HG02610 (cell line): ENCODE results near the gene SIVA1.

Source experiments
- ATAC-seq: cut with Tn5 transposase; IDR thresholded peaks from one replicate; pipeline ENCODE4 v1.9.1; 2021; ENCODE audit warnings: mild to moderate bottlenecking, moderate library complexity; ENCODE audit not compliant: unreplicated experiment

The SIVA1 gene

GRCh38 chr14:104734601-104734990 lies 18.4 kb upstream of the SIVA1 start:
- no peak for ATAC-seq

GRCh38 chr14:104734991-104735779 lies 17.8 kb upstream of the SIVA1 start:
- no peak for ATAC-seq

GRCh38 chr14:104735830-104736642 lies 16.9 kb upstream of the SIVA1 start:
- no peak for ATAC-seq

GRCh38 chr14:104738375-104739019 lies 14.4 kb upstream of the SIVA1 start:
- no peak for ATAC-seq

GRCh38 chr14:104739026-104739425 lies 13.9 kb upstream of the SIVA1 start:
- no peak for ATAC-seq

GRCh38 chr14:104739546-104740516 lies 13.1 kb upstream of the SIVA1 start:
- ATAC-seq = no peak

- no peak for ATAC-seq
Measured at GRCh38 chr14:104741108-104741802, 11.7 kb upstream of the SIVA1 start.

- ATAC-seq = no peak
Measured at GRCh38 chr14:104741803-104742251, 11.1 kb upstream of the SIVA1 start.

GRCh38 chr14:104742586-104743455 lies 10.1 kb upstream of the SIVA1 start:
- ATAC-seq = no peak

GRCh38 chr14:104743461-104744380 lies 9.2 kb upstream of the SIVA1 start:
- ATAC-seq = no peak

- ATAC-seq = no peak
Measured at GRCh38 chr14:104744484-104744883, 8.5 kb upstream of the SIVA1 start.

GRCh38 chr14:104745431-104745830 lies 7.5 kb upstream of the SIVA1 start:
- ATAC-seq = no peak

GRCh38 chr14:104746071-104746545 lies 6.8 kb upstream of the SIVA1 start:
- ATAC-seq = no peak

GRCh38 chr14:104746934-104747481 lies 5.9 kb upstream of the SIVA1 start:
- ATAC-seq = no peak

GRCh38 chr14:104747876-104748275 lies 5.1 kb upstream of the SIVA1 start:
- ATAC-seq = no peak

- no peak for ATAC-seq
Measured at GRCh38 chr14:104749111-104749649, 3.8 kb upstream of the SIVA1 start.
